Inferior parietal cortex (tissue), 1 donor: Measurements from ENCODE around the gene HAGHL.
"Not testable (repeated sequence)": the region's sequence is repeated elsewhere in the genome, so short reads cannot be mapped to it uniquely, and the experiment has no call there.

Experiments used
- DNase-seq: peaks from one replicate; pipeline ENCODE4 v3.0.0-alpha.2; 2016; ENCODE audit errors: extremely low spot score

HAGHL gene

GRCh38 chr16:708019-708418, 18.9 kb upstream of the HAGHL start:
- DNase-seq: no peak

GRCh38 chr16:708959-709358, 17.9 kb upstream of the HAGHL start:
- no peak for DNase-seq

- DNase-seq: peak; percentile 86
Observed at GRCh38 chr16:709566-710499, 17.1 kb upstream of the HAGHL start.

GRCh38 chr16:710500-711075, 16.3 kb upstream of the HAGHL start:
- DNase-seq: no peak

GRCh38 chr16:711084-711483, 15.8 kb upstream of the HAGHL start:
- DNase-seq: no peak

GRCh38 chr16:711548-712320, 15.2 kb upstream of the HAGHL start:
- DNase-seq: peak; percentile 73

- not testable (repeated sequence) for DNase-seq
Observed at GRCh38 chr16:712740-713250, 14.1 kb upstream of the HAGHL start.

DNA sequence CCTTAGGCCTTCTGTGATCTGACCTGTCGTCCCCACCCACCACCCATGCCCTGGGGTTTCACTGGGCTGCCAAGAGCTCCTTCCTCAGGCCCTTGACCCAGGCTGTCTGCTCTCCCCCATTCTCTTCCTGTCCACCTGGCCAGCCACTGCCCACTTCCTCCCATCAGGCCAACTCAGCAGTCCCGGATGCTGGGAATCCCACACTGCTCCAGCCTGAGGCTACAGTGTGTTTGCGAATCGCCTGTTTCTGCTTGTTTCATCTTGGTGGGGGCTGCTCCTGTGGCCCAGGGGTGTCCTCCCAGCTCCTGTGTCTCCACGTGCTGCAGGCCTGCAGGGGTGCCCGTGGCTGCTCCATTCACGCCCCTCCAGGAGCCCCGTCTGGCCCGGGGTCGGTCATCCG, 12.8 kb upstream of the HAGHL start:
- no peak for DNase-seq

DNA sequence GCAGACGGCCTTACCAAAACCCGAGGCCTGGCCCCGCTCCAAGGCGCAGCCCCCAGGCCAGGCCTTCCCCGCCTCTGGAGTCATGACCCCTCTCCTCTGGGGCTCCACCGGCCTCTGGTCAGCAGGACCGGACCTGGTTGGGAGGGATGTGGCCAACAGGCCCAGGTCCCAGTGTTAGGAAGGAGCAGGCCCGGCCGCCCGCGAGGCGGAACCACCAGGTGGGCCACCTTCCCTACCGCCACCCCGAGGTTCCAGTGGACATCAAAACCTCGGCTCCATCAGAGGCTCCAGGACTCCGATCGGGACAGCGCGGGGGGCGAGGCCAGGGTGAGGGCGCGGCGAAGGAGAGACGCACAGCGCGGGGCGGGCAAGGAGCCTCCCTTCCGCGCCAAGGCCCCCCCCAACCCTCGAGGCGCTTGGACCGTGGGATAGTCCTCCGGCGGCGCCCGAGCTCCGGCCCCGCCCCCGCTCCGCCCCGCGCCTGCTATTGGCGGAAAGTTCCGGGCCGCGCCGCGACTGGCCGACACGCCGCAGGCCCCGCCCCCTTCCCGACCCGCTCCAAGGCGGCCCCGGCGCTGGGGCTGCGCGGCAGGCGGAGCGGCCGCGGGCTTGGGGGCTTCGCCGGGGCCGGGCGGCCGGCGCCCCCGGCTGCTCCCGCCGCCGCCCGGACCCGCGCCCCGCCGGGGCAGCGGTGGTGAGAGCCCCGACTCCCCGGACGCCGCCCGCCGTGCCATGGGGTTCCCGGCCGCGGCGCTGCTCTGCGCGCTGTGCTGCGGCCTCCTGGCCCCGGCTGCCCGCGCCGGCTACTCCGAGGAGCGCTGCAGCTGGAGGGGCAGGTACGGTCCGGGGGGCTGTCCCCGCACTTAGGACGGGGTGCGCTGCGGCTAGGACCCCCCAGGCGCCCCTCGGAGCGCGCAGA, 12.1 kb upstream of the HAGHL start, which contains the start of gene METRN:
Gene METRN (plus strand): TSS at position 561 of the 919 bp plus-strand sequence. CDS start 172 bp downstream, at position 733.
- peak; percentile 81 for DNase-seq

DNA sequence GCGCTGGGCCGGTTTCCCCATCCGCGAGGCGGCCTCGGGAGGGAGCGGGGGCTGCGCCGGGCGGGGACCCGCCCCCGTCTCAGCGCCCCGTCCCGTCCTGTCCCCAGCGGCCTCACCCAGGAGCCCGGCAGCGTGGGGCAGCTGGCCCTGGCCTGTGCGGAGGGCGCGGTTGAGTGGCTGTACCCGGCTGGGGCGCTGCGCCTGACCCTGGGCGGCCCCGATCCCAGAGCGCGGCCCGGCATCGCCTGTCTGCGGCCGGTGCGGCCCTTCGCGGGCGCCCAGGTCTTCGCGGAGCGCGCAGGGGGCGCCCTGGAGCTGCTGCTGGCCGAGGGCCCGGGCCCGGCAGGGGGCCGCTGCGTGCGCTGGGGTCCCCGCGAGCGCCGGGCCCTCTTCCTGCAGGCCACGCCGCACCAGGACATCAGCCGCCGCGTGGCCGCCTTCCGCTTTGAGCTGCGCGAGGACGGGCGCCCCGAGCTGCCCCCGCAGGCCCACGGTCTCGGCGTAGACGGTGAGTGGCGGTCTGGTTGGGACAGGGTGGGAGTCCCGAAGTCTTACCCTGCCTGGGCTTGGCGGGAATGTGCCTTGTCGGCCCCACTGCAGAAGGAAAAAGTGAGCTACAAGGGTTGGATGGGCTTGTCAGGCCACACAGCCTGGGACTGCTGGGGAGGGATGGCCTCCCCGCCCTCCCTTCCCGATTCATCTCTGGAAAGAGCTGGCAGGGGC, 11.3 kb upstream of the HAGHL start:
- no peak for DNase-seq

DNA sequence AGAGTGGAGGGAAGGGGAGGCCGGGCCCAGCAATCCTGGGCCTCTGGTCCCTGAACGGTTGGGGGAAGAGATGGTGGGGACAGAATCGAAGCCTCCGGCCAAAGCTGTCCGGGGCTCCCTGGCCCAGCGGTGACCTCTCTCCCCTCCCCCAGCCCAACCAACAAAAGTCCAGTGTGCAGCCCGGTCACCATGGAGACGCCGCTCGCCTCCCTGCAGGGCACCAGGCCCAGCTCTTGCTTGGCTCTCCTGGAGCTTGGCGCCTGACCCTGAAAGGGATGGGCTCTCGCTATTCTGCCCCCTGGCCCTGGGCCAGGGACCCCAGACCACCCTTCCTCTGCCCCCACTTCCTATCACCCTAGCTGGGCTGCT, 10.7 kb upstream of the HAGHL start:
- peak; percentile 65 for DNase-seq

- no peak for DNase-seq
Observed at GRCh38 chr16:716768-717325, 10.1 kb upstream of the HAGHL start.

- no peak for DNase-seq
Observed at GRCh38 chr16:717450-718245, 9.3 kb upstream of the HAGHL start.

DNA sequence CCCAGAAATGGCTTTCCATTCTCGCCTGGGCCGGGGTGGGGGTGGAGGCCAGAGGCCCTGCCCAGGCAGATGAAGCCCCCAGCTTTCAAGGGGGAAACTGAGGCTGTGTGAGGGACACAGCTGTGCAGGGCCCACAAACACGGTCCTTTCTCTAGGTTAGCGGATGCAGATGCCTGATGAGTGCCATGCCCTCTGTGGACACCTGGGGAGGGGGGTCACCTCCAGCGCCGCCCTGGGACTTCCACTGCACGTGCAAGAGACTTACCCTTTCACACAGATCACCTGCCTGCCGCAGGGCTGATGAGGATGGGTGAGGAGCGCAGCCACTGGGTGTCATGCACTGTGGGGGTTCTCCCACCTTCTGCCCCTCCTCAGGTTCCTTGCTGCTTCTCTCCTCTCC, 8.5 kb upstream of the HAGHL start:
- no peak for DNase-seq

DNA sequence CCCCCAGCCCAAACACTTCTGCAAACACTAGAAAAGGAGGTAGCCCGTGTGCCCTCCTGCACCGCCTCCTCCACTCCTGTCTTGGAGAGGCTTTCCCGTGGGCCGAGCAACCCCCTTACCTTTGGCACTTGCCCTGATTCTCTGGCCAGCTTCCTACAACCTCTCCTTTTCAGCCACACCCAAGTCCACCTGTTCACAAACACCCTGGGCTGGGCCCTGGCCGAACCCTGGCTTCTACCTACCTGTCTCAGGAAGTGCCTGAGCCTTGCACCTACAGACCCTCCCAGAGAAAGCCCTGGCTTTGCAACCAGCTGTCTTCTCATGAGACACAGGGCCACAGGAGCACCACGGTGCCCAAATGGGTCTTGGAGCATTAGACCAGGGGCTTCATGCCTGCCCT, 8.0 kb upstream of the HAGHL start:
- DNase-seq: no peak

GRCh38 chr16:719815-720446, 7.0 kb upstream of the HAGHL start:
- DNase-seq: no peak

- no peak for DNase-seq
Observed at GRCh38 chr16:720447-720989, 6.4 kb upstream of the HAGHL start.

GRCh38 chr16:720990-721764, 5.7 kb upstream of the HAGHL start, which contains the start of gene ANTKMT:
TSS of gene ANTKMT (plus strand) at chr16:721146. CDS start at chr16:721275, 129 bp downstream.
- peak; percentile 73 for DNase-seq
